ENCODE results near the gene TRIM33.
"Not testable (repeated sequence)": the region's sequence is repeated elsewhere in the genome, so short reads cannot be mapped to it uniquely, and the experiment has no call there.

The TRIM33 gene

GRCh38 chr1:114384922-114385321, 126.1 kb downstream of the TRIM33 start:
- no peak for DNase-seq (ENCODE audit: extremely low spot score)
- ChIA-PET POLR2A (no interaction called here), CTCF (interaction anchor here (1.2 kb wide), 1 partner anchor 102 kb away, joined by 3 read pairs; no protein-coding TSS in a partner anchor)
- no peak for TF ChIP-seq CTCF (IDR thresholded peaks at IDR 0.05; ENCODE audit: control extremely low read depth, extremely low read depth, low read depth, missing control alignments)

GRCh38 chr1:114379987-114380386, 131.0 kb downstream of the TRIM33 start:
- CTCF ChIA-PET: no interaction called here

GRCh38 chr1:114379358-114379757, 131.6 kb downstream of the TRIM33 start:
- DNase-seq (ENCODE audit: extremely low spot score): no peak
- POLR2A ChIA-PET: no interaction called here
- TF ChIP-seq CTCF (IDR thresholded peaks at IDR 0.05; ENCODE audit: control extremely low read depth, extremely low read depth, low read depth, missing control alignments): no peak
- CTCF ChIA-PET: no interaction called here

More at GRCh38 chr1:114379987-114380386, 131.0 kb downstream of the TRIM33 start:
- POLR2A ChIA-PET: no interaction called here
- no peak for TF ChIP-seq CTCF (IDR thresholded peaks at IDR 0.05; ENCODE audit: control extremely low read depth, extremely low read depth, low read depth, missing control alignments)
- no peak for DNase-seq (ENCODE audit: extremely low spot score)

GRCh38 chr1:114377356-114377755, 133.6 kb downstream of the TRIM33 start:
- ChIA-PET POLR2A (no interaction called here), CTCF (interaction anchor here (2.2 kb wide), 1 partner anchor 29 kb away, joined by 4 read pairs; no protein-coding TSS in a partner anchor)
- no peak for DNase-seq (ENCODE audit: extremely low spot score)
- no peak for TF ChIP-seq CTCF (IDR thresholded peaks at IDR 0.05; ENCODE audit: control extremely low read depth, extremely low read depth, low read depth, missing control alignments)

GRCh38 chr1:114369930-114370329, 141.1 kb downstream of the TRIM33 start:
- TF ChIP-seq CTCF (IDR thresholded peaks at IDR 0.05; ENCODE audit: control extremely low read depth, extremely low read depth, low read depth, missing control alignments): no peak
- POLR2A ChIA-PET: no interaction called here
- no peak for DNase-seq (ENCODE audit: extremely low spot score)
- CTCF ChIA-PET: interaction anchor here (0.9 kb wide), 1 partner anchor 9 kb away, joined by 3 read pairs; no protein-coding TSS in a partner anchor

GRCh38 chr1:114369266-114369919, 141.6 kb downstream of the TRIM33 start:
- DNase-seq (ENCODE audit: extremely low spot score); POLR2A ChIA-PET: not testable (repeated sequence)
- CTCF ChIA-PET: interaction anchor here (0.9 kb wide), 2 partner anchors 8 to 22 kb away, joined by 3 to 4 read pairs; no protein-coding TSS in a partner anchor

- no peak for TF ChIP-seq CTCF (IDR thresholded peaks at IDR 0.05; ENCODE audit: control extremely low read depth, extremely low read depth, low read depth, missing control alignments)
- DNase-seq (ENCODE audit: extremely low spot score): no peak
- ChIA-PET POLR2A (no interaction called here), CTCF (interaction anchor here (0.9 kb wide), 1 partner anchor 22 kb away, joined by 4 read pairs; no protein-coding TSS in a partner anchor)
Observed at GRCh38 chr1:114368560-114369255, 142.3 kb downstream of the TRIM33 start.
